ENCODE measurements around the gene LCN1. TPM values are rescaled to one million over a fixed set of nuclear protein-coding genes. Genes with fewer than 3 reads are reported as not detected.

The LCN1 gene
- polyA plus RNA-seq, 1 donor (not counting 4 experiments of a cell fraction or from before 2014, with no cell fraction given) = not detected

DNA sequence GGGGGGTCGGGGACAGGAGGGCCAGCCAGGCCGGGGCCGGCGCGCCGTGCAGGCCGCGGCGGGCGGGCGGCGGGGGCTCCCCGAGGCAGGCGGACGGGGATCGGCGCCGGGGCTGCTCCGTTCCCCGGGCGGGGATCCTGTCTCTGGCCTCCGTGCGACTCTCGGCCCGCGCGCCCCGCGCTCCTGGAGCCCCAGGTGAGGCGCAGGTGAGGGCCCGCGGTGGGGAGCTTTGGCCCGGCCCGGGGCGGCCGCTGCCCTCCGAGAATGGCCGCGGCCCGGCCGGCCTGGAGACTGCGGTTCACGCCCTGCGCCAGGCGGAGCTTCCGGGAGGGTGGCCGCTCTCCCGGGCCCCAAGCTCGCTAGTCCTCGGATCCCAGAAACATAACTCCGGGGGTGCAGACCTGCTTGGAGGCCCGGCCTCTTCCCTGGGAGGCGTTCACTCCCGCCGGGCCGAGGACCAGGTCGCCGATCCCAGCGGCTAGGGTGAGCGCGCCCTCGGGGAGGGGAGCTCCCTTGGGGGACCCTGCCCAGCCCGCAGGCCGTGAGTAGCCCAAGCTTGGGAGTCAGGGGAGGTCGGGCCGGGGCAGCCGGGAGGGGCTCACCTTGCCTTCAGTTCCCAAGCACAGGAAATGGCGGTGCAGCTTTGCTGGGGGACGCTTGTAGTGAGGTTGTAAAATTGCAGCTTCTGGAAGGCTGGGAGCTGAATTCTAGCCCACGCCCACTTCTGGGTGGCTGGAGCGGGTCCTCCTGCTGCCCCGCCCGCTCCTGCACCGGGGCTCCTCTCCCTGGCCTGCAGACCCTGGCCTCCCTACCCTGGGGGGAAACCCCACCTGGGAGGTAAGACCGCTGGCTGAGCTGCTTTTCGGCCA is 40.9 kb upstream of the LCN1 start:
- Histone ChIP-seq H3K4me3 (ENCODE audit: control insufficient read depth in 2 of 3, extremely low read depth in 1 of 3, insufficient read depth in 2 of 3, low read depth in 1 of 3, low read length in 3 of 3) (peak overlapping the region; percentile 79 to 91 (median 84)), H3K9me3 (ENCODE audit: control insufficient read depth, low read depth, low read length) (no peaks in the 10 kb centered on the region), H3K4me1 (ENCODE audit: control insufficient read depth, extremely low read depth, insufficient read depth, low read length) (peaks cover 7% of the 10 kb centered on the region), H3K4me2 (ENCODE audit: control insufficient read depth, extremely low read depth, insufficient read depth, low read depth, low read length) (peak overlapping the region; percentile 87), H3K27ac (ENCODE audit: control insufficient read depth, insufficient read depth, low read length) (peak overlapping the region; percentile 31), H2AFZ (ENCODE audit: control insufficient read depth, low read length) (peak overlapping the region; percentile 75), H3K9me1 (ENCODE audit: control insufficient read depth, extremely low read depth, insufficient read depth, low read length) (no peaks in the 10 kb centered on the region), H3K27me3 (ENCODE audit: control insufficient read depth, extremely low read depth, insufficient read depth, low read length) (no peaks in the 10 kb centered on the region), H3K79me2 (ENCODE audit: control insufficient read depth, insufficient read depth, low read length) (peaks cover 4% of the 10 kb centered on the region), H3K36me3 (ENCODE audit: control insufficient read depth in 2 of 2, extremely low read depth in 1 of 2, insufficient read depth in 2 of 2, low read length in 2 of 2) (peaks cover 0 to 6% of the 10 kb centered on the region in 2 experiments), H4K20me1 (ENCODE audit: control insufficient read depth, extremely low read depth, insufficient read depth, low read length) (no peaks in the 10 kb centered on the region), H3K9ac (ENCODE audit: control insufficient read depth, extremely low read depth, insufficient read depth, low read length) (peak overlapping the region; percentile 74)
- FAIRE-seq (no peak), DNase-seq (ENCODE audit: low read depth, low spot score) (no peak)
- dilution Hi-C loops (cut with MboI; ENCODE audit: extremely low pct_ligation_motif_present, low sequenced_read_pairs) = no loop called here
- TF ChIP-seq EZH2 (IDR thresholded peaks at IDR 0.05; ENCODE audit: low read length) (no peak), CTCF (optimal IDR thresholded peaks at IDR 0.05 in 1 of 3, IDR thresholded peaks at IDR 0.05 in 1 of 3, conservative IDR thresholded peaks at IDR 0.05 in 1 of 3; ENCODE audit: extremely low read depth in 1 of 3, insufficient read depth in 2 of 3, low read length in 3 of 3) (no peak)

GRCh38 chr9:135480940-135481310 is 40.3 kb upstream of the LCN1 start:
- Histone ChIP-seq H3K4me1 (ENCODE audit: control insufficient read depth, extremely low read depth, insufficient read depth, low read length) (peaks cover 7% of the 10 kb centered on the region), H3K4me2 (ENCODE audit: control insufficient read depth, extremely low read depth, insufficient read depth, low read depth, low read length) (peak overlapping the region; percentile 87), H3K27me3 (ENCODE audit: control insufficient read depth, extremely low read depth, insufficient read depth, low read length) (no peaks in the 10 kb centered on the region), H3K27ac (ENCODE audit: control insufficient read depth, insufficient read depth, low read length) (no peak overlapping the region), H3K4me3 (ENCODE audit: control insufficient read depth in 2 of 3, extremely low read depth in 1 of 3, insufficient read depth in 2 of 3, low read depth in 1 of 3, low read length in 3 of 3) (peak overlapping the region; percentile 79 to 91 (median 84)), H3K79me2 (ENCODE audit: control insufficient read depth, insufficient read depth, low read length) (peaks cover 4% of the 10 kb centered on the region), H4K20me1 (ENCODE audit: control insufficient read depth, extremely low read depth, insufficient read depth, low read length) (no peaks in the 10 kb centered on the region), H3K9ac (ENCODE audit: control insufficient read depth, extremely low read depth, insufficient read depth, low read length) (peak overlapping the region; percentile 74), H3K36me3 (ENCODE audit: control insufficient read depth in 2 of 2, extremely low read depth in 1 of 2, insufficient read depth in 2 of 2, low read length in 2 of 2) (peaks cover 0 to 11% of the 10 kb centered on the region in 2 experiments), H3K9me1 (ENCODE audit: control insufficient read depth, extremely low read depth, insufficient read depth, low read length) (no peaks in the 10 kb centered on the region), H2AFZ (ENCODE audit: control insufficient read depth, low read length) (no peak overlapping the region), H3K9me3 (ENCODE audit: control insufficient read depth, low read depth, low read length) (no peaks in the 10 kb centered on the region)
- FAIRE-seq = no peak
- TF ChIP-seq CTCF (optimal IDR thresholded peaks at IDR 0.05 in 1 of 3, IDR thresholded peaks at IDR 0.05 in 1 of 3, conservative IDR thresholded peaks at IDR 0.05 in 1 of 3; ENCODE audit: extremely low read depth in 1 of 3, insufficient read depth in 2 of 3, low read length in 3 of 3) (peak in 2 of 3 experiments; percentile 8 to 13), EZH2 (IDR thresholded peaks at IDR 0.05; ENCODE audit: low read length) (no peak)
- DNase-seq (ENCODE audit: low read depth, low spot score) = no peak
- dilution Hi-C loops (cut with MboI; ENCODE audit: extremely low pct_ligation_motif_present, low sequenced_read_pairs) = no loop called here
